NB4 (cell line): Measurements from ENCODE around the gene MTHFD2L.

Experiments used
- CTCF ChIP-seq: IDR thresholded peaks from one replicate; pipeline ENCODE4 v1.5.1; 2012; ENCODE audit warnings: low read depth, low read length
- POLR2A ChIP-seq: IDR thresholded peaks from 2 replicates; pipeline ENCODE4 v1.6.1; 2011; ENCODE audit warnings: mild to moderate bottlenecking; ENCODE audit not compliant: insufficient read length; ENCODE audit errors: extremely low read depth

- TF ChIP-seq CTCF (no peak), POLR2A (no peak)
Observed at GRCh38 chr4:74308215-74308614, 150.3 kb downstream of the MTHFD2L start, which contains the start of gene EPGN.
